Liver (tissue), 3 donors: Measurements from ENCODE around the gene GRK1.

Source experiments
- CTCF ChIP-seq: fragments of 150-350 bp; IDR thresholded peaks from 2 replicates; pipeline ENCODE4 v1.5.1; 2017; ENCODE audit warnings: improper control_type of control experiment, low read depth, low read length; ENCODE audit not compliant: missing input control
- EGR1 ChIP-seq, 2 donors: IDR thresholded peaks; 2 replicates each; pipeline ENCODE4 v1.6.1; 2016 to 2018; ENCODE audit warnings: antibody characterized with exemption in 2 of 2, low read depth in 2 of 2
- FOXA1 ChIP-seq: IDR thresholded peaks from 2 replicates; pipeline ENCODE4 v1.6.1; 2016; ENCODE audit warnings: antibody characterized with exemption
- HNF4G ChIP-seq: IDR thresholded peaks from 2 replicates; pipeline ENCODE4 v1.6.1; 2016; ENCODE audit warnings: antibody characterized with exemption
- JUND ChIP-seq, 2 donors: IDR thresholded peaks; 2 replicates each; pipeline ENCODE4 v1.6.1; 2016; ENCODE audit warnings: antibody characterized with exemption in 2 of 2
- NR2F2 ChIP-seq: IDR thresholded peaks from 2 replicates; pipeline ENCODE4 v1.6.1; 2016; ENCODE audit warnings: antibody characterized with exemption
- RAD21 ChIP-seq, 2 donors: IDR thresholded peaks; 2 replicates each; pipeline ENCODE4 v1.6.1; 2016; ENCODE audit warnings: antibody characterized with exemption in 2 of 2, mild to moderate bottlenecking in 2 of 2
- REST ChIP-seq: IDR thresholded peaks from 2 replicates; pipeline ENCODE4 v1.6.1; 2016; ENCODE audit warnings: antibody characterized with exemption, mild to moderate bottlenecking
- RXRA ChIP-seq, 2 donors: IDR thresholded peaks; 2 replicates each; pipeline ENCODE4 v1.6.1; 2017 to 2018; ENCODE audit warnings: antibody characterized with exemption in 2 of 2, mild to moderate bottlenecking in 1 of 2
- SP1 ChIP-seq: IDR thresholded peaks from 2 replicates; pipeline ENCODE4 v1.6.1; 2018; ENCODE audit warnings: antibody characterized with exemption, mild to moderate bottlenecking
- TAF1 ChIP-seq: conservative IDR thresholded peaks from 2 replicates; pipeline ENCODE4 v1.6.1; 2016; ENCODE audit warnings: antibody characterized with exemption, mild to moderate bottlenecking
- YY1 ChIP-seq: IDR thresholded peaks from 2 replicates; pipeline ENCODE4 v1.6.1; 2016; ENCODE audit warnings: antibody characterized with exemption, mild to moderate bottlenecking
- TF ChIP-seq, protein P1 (sequence below): IDR thresholded peaks from 2 replicates; pipeline ENCODE4 v1.6.1; 2016; ENCODE audit warnings: antibody characterized with exemption
- TF ChIP-seq, protein P2 (sequence below): IDR thresholded peaks from 2 replicates; pipeline ENCODE4 v1.6.1; 2016; ENCODE audit warnings: antibody characterized with exemption
- donor health status: healthy.
- donor health status: healthy.

- TF ChIP-seq CTCF = no peak
- TF ChIP-seq EGR1 (IDR thresholded peaks at IDR 0.05; ENCODE audit: low read depth in 2 of 2) = no peak
- no peak for TF ChIP-seq FOXA1
- TF ChIP-seq REST = no peak
- TF ChIP-seq, protein P1, sequence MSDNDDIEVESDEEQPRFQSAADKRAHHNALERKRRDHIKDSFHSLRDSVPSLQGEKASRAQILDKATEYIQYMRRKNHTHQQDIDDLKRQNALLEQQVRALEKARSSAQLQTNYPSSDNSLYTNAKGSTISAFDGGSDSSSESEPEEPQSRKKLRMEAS = no peak
- no peak for TF ChIP-seq YY1
- TF ChIP-seq NR2F2 = no peak
- no peak for TF ChIP-seq RAD21 (IDR thresholded peaks at IDR 0.05)
- no peak for TF ChIP-seq HNF4G
- TF ChIP-seq JUND (IDR thresholded peaks at IDR 0.05) = no peak
- TF ChIP-seq TAF1 = no peak
- TF ChIP-seq, protein P2, sequence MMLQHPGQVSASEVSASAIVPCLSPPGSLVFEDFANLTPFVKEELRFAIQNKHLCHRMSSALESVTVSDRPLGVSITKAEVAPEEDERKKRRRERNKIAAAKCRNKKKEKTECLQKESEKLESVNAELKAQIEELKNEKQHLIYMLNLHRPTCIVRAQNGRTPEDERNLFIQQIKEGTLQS = no peak
- TF ChIP-seq RXRA (IDR thresholded peaks at IDR 0.05) = no peak
- no peak for TF ChIP-seq SP1
Measured at GRCh38 chr13:113776231-113777125, 109.5 kb downstream of the GRK1 start.
